Ectodermal cell (in vitro differentiated cells): ENCODE measurements around the gene SDR42E1.

Experiments
- H3K27ac ChIP-seq: 2 replicates; pipeline ENCODE4 v1.7.0; 2013; ENCODE audit warnings: mild to moderate bottlenecking, low read depth, low read length; ENCODE audit not compliant: insufficient read depth, poor library complexity, severe bottlenecking
- H3K27me3 ChIP-seq: 2 replicates; pipeline ENCODE4 v1.7.0; 2013; ENCODE audit warnings: mild to moderate bottlenecking, low read length; ENCODE audit not compliant: insufficient read depth, control insufficient read depth, poor library complexity, severe bottlenecking
- H3K36me3 ChIP-seq: one replicate; pipeline ENCODE4 v1.7.0; 2013; ENCODE audit warnings: low read length; ENCODE audit not compliant: control insufficient read depth, insufficient read depth
- H3K4me1 ChIP-seq: one replicate; pipeline ENCODE4 v1.7.0; 2013; ENCODE audit warnings: low read length; ENCODE audit not compliant: control insufficient read depth, insufficient read depth
- H3K4me3 ChIP-seq: 2 replicates; pipeline ENCODE4 v1.7.0; 2013; ENCODE audit warnings: low read depth, low read length, control low read depth; ENCODE audit not compliant: insufficient read depth
- H3K9me3 ChIP-seq: 2 replicates; pipeline ENCODE4 v1.7.0; 2013; ENCODE audit warnings: mild to moderate bottlenecking, low read length, moderate library complexity; ENCODE audit not compliant: control insufficient read depth
- WGBS, 2 experiments: methylation state at CpG; one replicate each; pipeline ENCODE4 v1.1.7; 2013; ENCODE audit warnings: missing lambda C conversion rate in 2 of 2; 5-methylcytosine and 5-hydroxymethylcytosine counted together

SDR42E1 gene

GRCh38 chr16:82047787-82048186 is 36.5 kb upstream of the SDR42E1 start:
- WGBS, 2 experiments = 92 to 95% methylated on average over 2 of the region's 2 CpGs
- Histone ChIP-seq H3K27me3 (no peaks in the 10 kb centered on the region), H3K27ac (no peak overlapping the region), H3K4me1 (peaks cover 16% of the 10 kb centered on the region), H3K4me3 (no peak overlapping the region), H3K36me3 (no peaks in the 10 kb centered on the region), H3K9me3 (no peaks in the 10 kb centered on the region)

DNA sequence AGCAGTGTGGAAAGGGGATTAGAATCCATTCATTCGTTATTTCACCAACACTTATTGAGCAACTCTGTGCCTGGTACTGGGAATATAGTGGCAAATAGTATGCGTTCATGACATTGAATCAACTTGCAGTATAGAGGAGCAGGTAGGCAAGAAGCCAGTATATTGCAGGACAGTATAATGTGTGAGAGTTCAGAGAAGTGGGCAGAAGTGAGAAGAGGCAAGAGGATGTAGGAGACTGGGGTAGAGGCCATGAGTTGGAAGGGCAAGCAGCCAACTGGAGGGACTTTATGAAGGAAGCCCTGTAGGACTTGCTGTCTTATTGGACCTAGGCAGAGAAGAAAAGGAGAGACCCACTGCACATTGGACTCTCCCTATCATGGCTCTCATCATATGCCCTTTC is 36.1 kb upstream of the SDR42E1 start:
- Histone ChIP-seq H3K9me3 (no peaks in the 10 kb centered on the region), H3K4me1 (peaks cover 16% of the 10 kb centered on the region), H3K27ac (no peak overlapping the region), H3K4me3 (no peak overlapping the region), H3K36me3 (no peaks in the 10 kb centered on the region), H3K27me3 (no peaks in the 10 kb centered on the region)
- 99 to 100% methylated on average over 2 of the region's 2 CpGs for WGBS, 2 experiments

GRCh38 chr16:82046941-82047340 is 35.7 kb upstream of the SDR42E1 start:
- Histone ChIP-seq H3K4me1 (peaks cover 16% of the 10 kb centered on the region), H3K9me3 (no peaks in the 10 kb centered on the region), H3K4me3 (no peak overlapping the region), H3K27ac (no peak overlapping the region), H3K36me3 (no peaks in the 10 kb centered on the region), H3K27me3 (no peaks in the 10 kb centered on the region)
- 69 to 71% methylated on average over 2 of the region's 2 CpGs for WGBS, 2 experiments

DNA sequence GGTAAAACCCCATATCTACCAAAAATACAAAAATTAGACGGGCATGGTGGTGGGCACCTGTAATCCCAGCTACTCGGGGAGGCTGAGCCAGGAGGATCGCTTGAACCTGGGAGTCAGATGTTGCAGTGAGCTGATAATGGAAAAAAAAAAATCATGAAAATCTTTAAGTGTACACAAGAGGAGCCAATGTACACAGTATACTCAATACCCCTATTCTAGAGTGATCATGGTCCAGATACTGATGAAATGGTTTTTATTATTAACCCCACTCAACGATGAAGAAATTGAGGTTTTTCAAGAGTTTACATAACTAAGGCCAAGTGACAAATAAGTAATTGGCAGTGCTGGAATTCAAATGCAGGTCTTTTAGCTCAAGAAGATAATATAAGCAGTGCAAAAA is 35.3 kb upstream of the SDR42E1 start:
- Histone ChIP-seq H3K36me3 (no peaks in the 10 kb centered on the region), H3K9me3 (no peaks in the 10 kb centered on the region), H3K27ac (no peak overlapping the region), H3K4me1 (peaks cover 16% of the 10 kb centered on the region), H3K27me3 (no peaks in the 10 kb centered on the region), H3K4me3 (no peak overlapping the region)
- 89 to 100% methylated on average over 4 of the region's 4 CpGs for WGBS, 2 experiments

DNA sequence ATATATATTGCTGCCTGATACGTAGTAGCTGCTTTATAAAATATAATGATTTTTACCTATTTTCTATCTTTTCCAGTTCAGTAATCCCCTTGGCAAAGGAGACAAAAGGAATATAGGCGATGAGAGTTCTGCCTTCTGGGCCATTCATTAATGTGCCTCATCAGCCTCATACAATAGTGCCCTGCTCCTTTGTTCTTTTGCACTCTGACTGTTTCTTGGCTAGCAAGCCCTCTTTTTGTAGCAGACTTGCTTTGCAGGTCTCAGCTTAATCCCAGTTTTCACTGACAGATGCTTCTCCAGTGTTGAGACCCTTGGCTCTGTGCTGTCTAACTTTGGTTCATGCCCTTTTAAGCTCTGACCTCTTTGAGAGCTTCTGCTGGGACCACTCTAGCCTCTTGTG is 34.2 kb upstream of the SDR42E1 start:
- Histone ChIP-seq H3K27me3 (no peaks in the 10 kb centered on the region), H3K4me3 (no peak overlapping the region), H3K9me3 (no peaks in the 10 kb centered on the region), H3K36me3 (no peaks in the 10 kb centered on the region), H3K4me1 (peaks cover 16% of the 10 kb centered on the region), H3K27ac (peak overlapping the region; percentile 33)
- 44 to 85% methylated on average over 1 to 2 of the region's 2 CpGs for whole genome bisulfite sequencing, 2 experiments

DNA sequence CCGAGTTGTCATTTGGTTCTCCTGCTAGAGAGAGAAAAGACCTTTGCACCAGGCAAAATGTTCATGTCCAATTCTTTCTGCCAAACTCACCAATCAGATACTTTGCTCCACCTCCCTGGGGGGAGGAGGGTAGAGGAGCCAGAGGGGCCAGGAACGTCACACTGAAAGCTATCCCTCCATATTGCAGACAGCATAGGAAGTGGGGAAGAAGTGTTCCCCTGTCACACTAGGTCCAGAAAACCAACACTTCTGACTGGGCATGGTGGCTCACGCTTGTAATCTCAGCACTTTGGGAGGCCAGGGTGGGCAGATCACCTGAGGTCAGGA is 33.3 kb upstream of the SDR42E1 start:
- Histone ChIP-seq H3K4me1 (peaks cover 16% of the 10 kb centered on the region), H3K27ac (no peak overlapping the region), H3K27me3 (no peaks in the 10 kb centered on the region), H3K4me3 (no peak overlapping the region), H3K36me3 (no peaks in the 10 kb centered on the region), H3K9me3 (no peaks in the 10 kb centered on the region)
- WGBS, 2 experiments = 84 to 91% methylated on average over 3 of the region's 3 CpGs

GRCh38 chr16:82043680-82044584 is 32.7 kb upstream of the SDR42E1 start:
- Histone ChIP-seq H3K36me3 (no peaks in the 10 kb centered on the region), H3K27me3 (no peaks in the 10 kb centered on the region), H3K9me3 (no peaks in the 10 kb centered on the region)

DNA sequence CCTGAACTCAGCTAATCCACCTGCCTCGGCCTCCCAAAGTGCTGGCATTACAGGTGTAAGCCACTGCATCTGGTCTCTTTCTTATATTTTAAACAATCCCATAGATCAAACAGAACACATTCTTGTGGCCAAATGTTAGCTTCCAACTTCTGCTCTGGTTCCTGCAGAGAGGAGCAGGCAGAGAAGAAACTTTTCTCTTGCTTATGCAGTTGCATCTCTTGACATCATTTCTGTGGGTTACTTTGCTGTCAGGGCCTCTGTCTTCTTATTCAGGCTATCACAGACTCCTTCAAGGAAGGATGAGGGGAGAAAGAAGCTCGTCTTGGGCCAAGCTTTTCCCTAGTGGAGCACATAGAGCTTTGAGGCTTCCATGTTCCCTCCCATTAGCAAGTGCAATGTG is 31.6 kb upstream of the SDR42E1 start:
- no peaks in the 10 kb centered on the region for H3K9me3 ChIP-seq
- no peak overlapping the region for H3K4me3 ChIP-seq
- H3K27me3 ChIP-seq = no peaks in the 10 kb centered on the region
- H3K27ac ChIP-seq = no peak overlapping the region
- 93 to 96% methylated on average over 2 of the region's 2 CpGs for WGBS, 2 experiments
- H3K4me1 ChIP-seq = peaks cover 16% of the 10 kb centered on the region
- no peaks in the 10 kb centered on the region for H3K36me3 ChIP-seq

More at GRCh38 chr16:82043680-82044584, 32.7 kb upstream of the SDR42E1 start:
- Histone ChIP-seq H3K27ac (peak overlapping the region; percentile 57), H3K4me1 (peaks cover 16% of the 10 kb centered on the region), H3K4me3 (no peak overlapping the region)
- 88 to 89% methylated on average over 6 of the region's 6 CpGs for WGBS, 2 experiments

GRCh38 chr16:82042144-82042543 is 30.9 kb upstream of the SDR42E1 start:
- H3K9me3 ChIP-seq = no peaks in the 10 kb centered on the region
- peaks cover 16% of the 10 kb centered on the region for H3K4me1 ChIP-seq
- H3K36me3 ChIP-seq = no peaks in the 10 kb centered on the region
- WGBS, 2 experiments = 94 to 97% methylated on average over 8 of the region's 8 CpGs
- H3K4me3 ChIP-seq = no peak overlapping the region
- H3K27me3 ChIP-seq = no peaks in the 10 kb centered on the region
- no peak overlapping the region for H3K27ac ChIP-seq

GRCh38 chr16:82041542-82041941 is 30.3 kb upstream of the SDR42E1 start:
- no peaks in the 10 kb centered on the region for H3K27me3 ChIP-seq
- no peak overlapping the region for H3K4me3 ChIP-seq
- WGBS, 2 experiments = 92 to 93% methylated on average over 4 of the region's 4 CpGs
- H3K36me3 ChIP-seq = no peaks in the 10 kb centered on the region
- H3K27ac ChIP-seq = no peak overlapping the region
- no peaks in the 10 kb centered on the region for H3K9me3 ChIP-seq
- H3K4me1 ChIP-seq = peaks cover 16% of the 10 kb centered on the region
